MM.1S (cell line): ENCODE data around the gene SHQ1.

Source experiments
- DNase-seq: peaks from one replicate; pipeline ENCODE4 v3.0.0-alpha.2; 2015
- H2AFZ ChIP-seq: fragments of 300-600 bp; sonication (generic); 2 replicates; pipeline ENCODE4 v1.6.0; 2016; ENCODE audit warnings: antibody characterized with exemption, low read length
- H3F3A ChIP-seq: fragments of 300-600 bp; sonication (generic); 2 replicates; pipeline ENCODE4 v1.6.1; 2016; ENCODE audit warnings: mild to moderate bottlenecking, antibody characterized with exemption, low read length, moderate library complexity, mixed read lengths; ENCODE audit not compliant: insufficient read depth
- H3K27ac ChIP-seq: fragments of 300-600 bp; sonication (generic); 2 replicates; pipeline ENCODE4 v1.5.1; 2016; ENCODE audit warnings: mild to moderate bottlenecking, low read length
- H3K27me3 ChIP-seq: fragments of 300-600 bp; sonication (generic); replicated peaks from 2 replicates; pipeline ENCODE4 v1.6.0; 2016; ENCODE audit warnings: low read length; ENCODE audit not compliant: insufficient read depth
- H3K36me3 ChIP-seq: fragments of 300-600 bp; sonication (generic); replicated peaks from 2 replicates; pipeline ENCODE4 v1.6.1; 2016; ENCODE audit warnings: mild to moderate bottlenecking, low read length, mixed read lengths; ENCODE audit not compliant: insufficient read depth
- H3K4me1 ChIP-seq: fragments of 300-600 bp; sonication (generic); 2 replicates; pipeline ENCODE4 v1.6.1; 2016; ENCODE audit warnings: low read length, mixed read lengths
- H3K4me2 ChIP-seq: fragments of 300-600 bp; sonication (generic); 2 replicates; pipeline ENCODE4 v1.6.0; 2016; ENCODE audit warnings: low read depth, low read length
- H3K4me3 ChIP-seq: fragments of 300-600 bp; sonication (generic); 2 replicates; pipeline ENCODE4 v1.5.1; 2016; ENCODE audit warnings: low read length, mixed read lengths
- H3K79me2 ChIP-seq: fragments of 300-600 bp; sonication (generic); 2 replicates; pipeline ENCODE4 v1.6.1; 2016; ENCODE audit warnings: mixed run types, low read length, mixed read lengths
- H3K9ac ChIP-seq: fragments of 300-600 bp; sonication (generic); 2 replicates; pipeline ENCODE4 v1.6.1; 2016; ENCODE audit warnings: low read length, mixed read lengths
- H3K9me2 ChIP-seq: fragments of 300-600 bp; sonication (generic); replicated peaks from 2 replicates; pipeline ENCODE4 v1.6.1; 2016; ENCODE audit warnings: mild to moderate bottlenecking, low read length, mixed read lengths; ENCODE audit not compliant: insufficient read depth
- H3K9me3 ChIP-seq: fragments of 300-600 bp; sonication (generic); replicated peaks from 2 replicates; pipeline ENCODE4 v1.6.1; 2016; ENCODE audit warnings: mild to moderate bottlenecking, low read length, mixed read lengths; ENCODE audit not compliant: insufficient read depth
- H4K20me1 ChIP-seq: fragments of 300-600 bp; sonication (generic); 2 replicates; pipeline ENCODE4 v1.6.1; 2016; ENCODE audit warnings: mild to moderate bottlenecking, low read length, moderate library complexity, mixed read lengths; ENCODE audit not compliant: insufficient read depth
- EZH2 ChIP-seq: fragments of 300-600 bp; sonication (generic); optimal IDR thresholded peaks from 2 replicates; pipeline ENCODE3; 2017; ENCODE audit warnings: low read depth, mild to moderate bottlenecking, antibody characterized with exemption, low read length, mixed read lengths
- EZH2phosphoT487 ChIP-seq: fragments of 300-600 bp; sonication (generic); IDR thresholded peaks from 2 replicates; pipeline ENCODE4 v1.6.1; 2018; ENCODE audit warnings: antibody characterized with exemption, low read length
- TF ChIP-seq, protein P1 (sequence below): fragments of 300-600 bp; sonication (generic); IDR thresholded peaks from 2 replicates; pipeline ENCODE4 v1.5.1; 2016; ENCODE audit warnings: antibody characterized with exemption, low read length, mixed read lengths

Gene SHQ1

DNA sequence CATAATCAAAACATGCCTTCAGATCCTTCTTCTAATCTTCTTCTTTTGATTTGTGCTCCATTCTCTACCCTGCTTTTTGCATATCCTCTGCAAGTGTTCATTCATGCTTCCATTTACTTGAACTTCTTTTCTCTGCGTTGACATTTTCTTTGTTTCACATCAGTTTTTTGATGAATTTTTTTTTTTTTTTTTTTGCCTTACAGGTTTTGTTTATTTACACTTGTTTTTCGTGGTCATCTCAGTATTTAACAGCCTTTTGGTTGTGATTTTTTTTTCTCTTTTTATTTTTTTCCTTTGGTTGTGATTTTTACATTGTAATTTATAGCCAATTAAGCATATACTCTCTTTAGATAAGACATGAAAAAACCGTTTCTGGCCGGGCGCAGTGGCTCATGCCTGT lies 11.8 kb upstream of the SHQ1 start:
- no peak overlapping the region for H2AFZ ChIP-seq
- no peaks in the 10 kb centered on the region; the same call in 1 of the 2 replicates for H3K27me3 ChIP-seq
- no peaks in the 10 kb centered on the region for H3K9me3 ChIP-seq
- H3K4me2 ChIP-seq = no peak overlapping the region
- no peak overlapping the region for H3K9ac ChIP-seq
- H4K20me1 ChIP-seq = no peaks in the 10 kb centered on the region
- H3F3A ChIP-seq = no peaks in the 10 kb centered on the region
- H3K79me2 ChIP-seq = no peaks in the 10 kb centered on the region
- no peak overlapping the region for H3K27ac ChIP-seq
- no peak overlapping the region for H3K4me3 ChIP-seq
- no peaks in the 10 kb centered on the region for H3K4me1 ChIP-seq
- no peak for TF ChIP-seq EZH2phosphoT487
- TF ChIP-seq, protein P1, sequence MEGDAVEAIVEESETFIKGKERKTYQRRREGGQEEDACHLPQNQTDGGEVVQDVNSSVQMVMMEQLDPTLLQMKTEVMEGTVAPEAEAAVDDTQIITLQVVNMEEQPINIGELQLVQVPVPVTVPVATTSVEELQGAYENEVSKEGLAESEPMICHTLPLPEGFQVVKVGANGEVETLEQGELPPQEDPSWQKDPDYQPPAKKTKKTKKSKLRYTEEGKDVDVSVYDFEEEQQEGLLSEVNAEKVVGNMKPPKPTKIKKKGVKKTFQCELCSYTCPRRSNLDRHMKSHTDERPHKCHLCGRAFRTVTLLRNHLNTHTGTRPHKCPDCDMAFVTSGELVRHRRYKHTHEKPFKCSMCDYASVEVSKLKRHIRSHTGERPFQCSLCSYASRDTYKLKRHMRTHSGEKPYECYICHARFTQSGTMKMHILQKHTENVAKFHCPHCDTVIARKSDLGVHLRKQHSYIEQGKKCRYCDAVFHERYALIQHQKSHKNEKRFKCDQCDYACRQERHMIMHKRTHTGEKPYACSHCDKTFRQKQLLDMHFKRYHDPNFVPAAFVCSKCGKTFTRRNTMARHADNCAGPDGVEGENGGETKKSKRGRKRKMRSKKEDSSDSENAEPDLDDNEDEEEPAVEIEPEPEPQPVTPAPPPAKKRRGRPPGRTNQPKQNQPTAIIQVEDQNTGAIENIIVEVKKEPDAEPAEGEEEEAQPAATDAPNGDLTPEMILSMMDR = no peak
- TF ChIP-seq EZH2 = no peak
- DNase-seq = no peak
- no peaks in the 10 kb centered on the region for H3K9me2 ChIP-seq
- H3K36me3 ChIP-seq = no peaks in the 10 kb centered on the region

DNA sequence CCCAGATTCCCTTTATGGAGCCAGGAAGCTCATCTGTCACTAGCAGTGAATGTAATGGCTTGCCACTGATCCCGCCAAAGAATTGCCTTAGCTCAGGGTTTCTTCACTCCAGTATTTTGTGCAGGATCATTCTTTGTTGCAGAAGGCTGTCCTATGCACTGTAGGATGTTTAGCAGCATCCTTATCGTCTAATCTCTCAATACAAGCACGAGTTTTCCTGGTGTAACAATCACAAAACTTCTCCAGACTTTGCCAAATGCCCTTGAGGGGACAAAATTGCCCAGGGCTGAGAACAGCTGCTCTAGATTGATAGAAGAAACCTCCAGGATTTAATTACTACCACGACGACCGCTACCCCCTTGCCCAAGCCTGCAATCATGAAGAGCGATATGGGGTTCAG lies 6.8 kb upstream of the SHQ1 start:
- Histone ChIP-seq H3K9ac (no peak overlapping the region), H3K4me1 (no peaks in the 10 kb centered on the region), H3K9me3 (no peaks in the 10 kb centered on the region), H3K27me3 (peaks cover 9% of the 10 kb centered on the region; the same call in 1 of the 2 replicates), H3F3A (no peaks in the 10 kb centered on the region), H3K4me3 (no peak overlapping the region), H3K36me3 (no peaks in the 10 kb centered on the region), H2AFZ (no peak overlapping the region), H3K4me2 (no peak overlapping the region), H3K9me2 (no peaks in the 10 kb centered on the region), H3K27ac (no peak overlapping the region), H4K20me1 (no peaks in the 10 kb centered on the region), H3K79me2 (no peaks in the 10 kb centered on the region)
- no peak for TF ChIP-seq EZH2phosphoT487
- TF ChIP-seq, protein P1 = no peak
- TF ChIP-seq EZH2 = no peak
- no peak for DNase-seq

DNA sequence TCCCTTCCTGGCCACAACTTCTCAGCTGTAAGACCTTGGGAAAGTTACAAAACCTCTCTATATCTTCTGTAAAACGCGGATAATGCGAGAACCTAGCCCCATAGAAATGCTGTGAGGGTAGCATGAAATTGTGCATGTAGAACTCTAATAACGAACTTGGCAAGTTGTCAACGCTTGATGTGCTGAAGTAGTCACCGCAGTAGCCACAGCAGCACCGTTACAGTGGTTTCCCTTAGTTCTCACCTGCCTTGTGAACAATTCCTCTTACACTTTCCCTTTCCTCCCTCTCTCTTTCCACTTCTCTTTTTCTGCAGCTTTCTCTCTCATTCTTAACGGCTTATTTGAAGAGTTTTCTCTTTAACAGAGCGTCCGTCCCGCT lies 447 bp upstream of the SHQ1 start:
- no peaks in the 10 kb centered on the region for H3K9me2 ChIP-seq
- peak overlapping the region; percentile 97 for H2AFZ ChIP-seq
- H3K9me3 ChIP-seq = no peaks in the 10 kb centered on the region
- H3K4me1 ChIP-seq = 0 out of 2 replicates have a peak, but pooled peaks cover 6% of the 10 kb centered on the region
- H3K36me3 ChIP-seq = no peaks in the 10 kb centered on the region
- H3F3A ChIP-seq = peaks cover 10% of the 10 kb centered on the region
- no peak overlapping the region; the same call in 1 of the 2 replicates for H3K9ac ChIP-seq
- peak overlapping the region; percentile 93 for H3K4me2 ChIP-seq
- peak overlapping the region; percentile 99 for H3K4me3 ChIP-seq
- no peaks in the 10 kb centered on the region for H4K20me1 ChIP-seq
- peaks cover 33% of the 10 kb centered on the region for H3K79me2 ChIP-seq
- H3K27ac ChIP-seq = no peak overlapping the region
- peak; percentile 59 for DNase-seq
- H3K27me3 ChIP-seq = peaks cover 9% of the 10 kb centered on the region; the same call in 1 of the 2 replicates
- TF ChIP-seq, protein P1 = no peak
- TF ChIP-seq EZH2phosphoT487 = peak; percentile 89
